NCI-H82 (cell line): ENCODE data around the gene PGAM2.

ENCODE experiments used
- DNase-seq: peaks from one replicate; lab custom pipeline; 2025; lab: John Stamatoyannopoulos, UW

Gene PGAM2

GRCh38 chr7:44103566-44103922 is 38.2 kb upstream of the PGAM2 start:
- no peak for DNase-seq

- no peak for DNase-seq
Measured at GRCh38 chr7:44102846-44103565, 37.6 kb upstream of the PGAM2 start.

GRCh38 chr7:44101966-44102845 is 36.8 kb upstream of the PGAM2 start:
- no peak for DNase-seq

GRCh38 chr7:44101303-44101965 is 36.1 kb upstream of the PGAM2 start:
- DNase-seq, result no peak

- DNase-seq, result no peak
Measured at GRCh38 chr7:44100458-44101302, 35.3 kb upstream of the PGAM2 start.

- no peak for DNase-seq
Measured at GRCh38 chr7:44099669-44100068, 34.3 kb upstream of the PGAM2 start.

GRCh38 chr7:44098092-44099068 is 33.0 kb upstream of the PGAM2 start:
- no peak for DNase-seq

- no peak for DNase-seq
Measured at GRCh38 chr7:44097064-44097932, 31.9 kb upstream of the PGAM2 start.

GRCh38 chr7:44096326-44096881 is 31.0 kb upstream of the PGAM2 start:
- no peak for DNase-seq

- no peak for DNase-seq
Measured at GRCh38 chr7:44095781-44096180, 30.4 kb upstream of the PGAM2 start.

GRCh38 chr7:44094883-44095592 is 29.7 kb upstream of the PGAM2 start:
- DNase-seq, result no peak

- DNase-seq, result no peak
Measured at GRCh38 chr7:44094365-44094764, 29.0 kb upstream of the PGAM2 start.

- no peak for DNase-seq
Measured at GRCh38 chr7:44093102-44093641, 27.8 kb upstream of the PGAM2 start.

GRCh38 chr7:44087911-44088838 is 22.8 kb upstream of the PGAM2 start:
- no peak for DNase-seq

GRCh38 chr7:44086627-44087026 is 21.3 kb upstream of the PGAM2 start:
- no peak for DNase-seq

- DNase-seq, result no peak
Measured at GRCh38 chr7:44085546-44085945, 20.2 kb upstream of the PGAM2 start.

GRCh38 chr7:44084701-44085100 is 19.3 kb upstream of the PGAM2 start:
- no peak for DNase-seq
